Testis (tissue), 2 donors: ENCODE data around the gene MMP15.

ENCODE experiments used
- CTCF ChIP-seq, 3 experiments: fragments of 450-650 bp in 2 of 3; fragments of 200-600 bp in 1 of 3; sonication (generic) in 1 of 3; IDR thresholded peaks; one replicate each; pipeline ENCODE4 v1.5.1; 2016 to 2019; ENCODE audit warnings: antibody characterized with exemption in 3 of 3, mild to moderate bottlenecking in 2 of 3, moderate library complexity in 1 of 3
- POLR2A ChIP-seq: fragments of 450-650 bp; IDR thresholded peaks from one replicate; pipeline ENCODE4 v1.6.1; 2017; ENCODE audit warnings: antibody characterized with exemption, mild to moderate bottlenecking, moderate library complexity

DNA sequence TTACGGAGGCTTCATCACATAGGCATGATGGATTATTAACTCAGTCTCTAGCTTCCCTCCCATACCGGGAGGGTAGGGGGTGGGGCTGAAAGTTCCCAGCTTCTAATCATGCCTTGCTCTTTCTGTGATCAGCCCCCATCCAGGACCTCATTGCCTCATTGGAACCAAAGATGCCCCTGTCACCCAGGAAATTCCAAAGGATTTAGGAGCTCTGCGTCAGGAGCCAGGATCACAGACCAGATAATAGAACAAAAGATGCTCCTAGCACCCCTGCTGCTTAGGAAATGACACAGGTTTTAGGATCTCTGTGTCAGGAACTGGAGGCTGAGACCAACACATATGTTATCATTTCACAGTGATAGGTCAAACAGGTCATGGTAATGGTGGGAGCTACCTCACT lies 14.7 kb upstream of the MMP15 start:
- TF ChIP-seq CTCF (IDR thresholded peaks at IDR 0.05) (no peak), POLR2A (no peak)
